HepG2 (cell line): ENCODE data around the gene RILPL1. TPM values are rescaled to one million over a fixed set of nuclear protein-coding genes. Genes with fewer than 3 reads are reported as not detected.
"Not testable (repeated sequence)": the region's sequence is repeated elsewhere in the genome, so short reads cannot be mapped to it uniquely, and the experiment has no call there.

Source experiments
- ATAC-seq: fragments of 200-7000 bp; cut with Tn5 transposase; 3 replicates; pipeline ENCODE4 v1.9.1; 2020; ENCODE audit warnings: mild to moderate bottlenecking, moderate library complexity
- BruUV-seq: library from RNA; stranded (reverse); fragments of 400-500 nt; replicated peaks from 2 replicates; lab custom pipeline; 2021; lab: Mats Ljungman, UMichigan
- CTCF ChIA-PET: fragments of 300-600 bp; formaldehyde crosslinking; extraction: SDS; loops from one replicate; lab custom pipeline; 2021; ENCODE audit warnings: low total read pairs, inconsistent platforms, low intra/inter-chr PET ratio; lab: Yijun Ruan, JAX
- POLR2A ChIA-PET: fragments of 350-600 bp; sonication (Branson Sonifier 250); formaldehyde crosslinking; loops from one replicate; lab custom pipeline; 2020; ENCODE audit warnings: antibody characterized with exemption, inconsistent platforms; lab: Yijun Ruan, JAX
- DNase-seq: peaks from one replicate; pipeline ENCODE4 v3.0.0-alpha.2; 2015; ENCODE audit warnings: low spot score
- FAIRE-seq: peaks from 3 replicates; lab custom pipeline; 2011; peaks lifted over from hg19 to GRCh38; lab: Jason Lieb, UNC
- H2AFZ ChIP-seq: one replicate; pipeline ENCODE4 v1.6.1; 2011; ENCODE audit warnings: low read length, inconsistent platforms
- H3K27ac ChIP-seq: fragments of 300-600 bp; 3 replicates; pipeline ENCODE4 v1.8.0; 2011; ENCODE audit warnings: mixed run types, mild to moderate bottlenecking, mixed read lengths, low read length, inconsistent platforms; ENCODE audit not compliant: insufficient read depth; ENCODE audit errors: extremely low read length
- H3K27me3 ChIP-seq, 2 experiments: fragments of 200-600 bp in 1 of 2; 2 replicates in 1 of 2; 3 replicates in 1 of 2; pipeline versions ENCODE4 v1.6.0 to v1.8.0; 2011; ENCODE audit warnings: low read length in 2 of 2, mild to moderate bottlenecking in 2 of 2, moderate library complexity in 2 of 2, inconsistent platforms in 1 of 2; ENCODE audit not compliant: insufficient read depth in 2 of 2, control insufficient read depth in 1 of 2
- H3K36me3 ChIP-seq, 2 experiments: fragments of 200-600 bp in 1 of 2; replicated peaks in 1 of 2; 2 replicates in 1 of 2; 3 replicates in 1 of 2; pipeline versions ENCODE4 v1.5.1 to v1.8.0; 2011; ENCODE audit warnings: low read length in 2 of 2, inconsistent platforms in 1 of 2; ENCODE audit not compliant: insufficient read depth in 2 of 2, control insufficient read depth in 1 of 2
- H3K4me1 ChIP-seq: 2 replicates; pipeline ENCODE4 v1.5.1; 2012; ENCODE audit warnings: low read length, inconsistent platforms; ENCODE audit not compliant: insufficient read depth
- H3K4me2 ChIP-seq: 2 replicates; pipeline ENCODE4 v1.6.0; 2011; ENCODE audit warnings: low read depth, low read length, inconsistent platforms
- H3K4me3 ChIP-seq, 3 experiments: fragments of 200-600 bp in 1 of 3; sonication (generic), shearing (Covaris generic) in 1 of 3; replicated peaks in 1 of 3; 2 replicates each; pipeline ENCODE4 v1.5.1; 2011 to 2016; ENCODE audit warnings: low read length in 3 of 3, inconsistent platforms in 2 of 3, low read depth in 2 of 3, mild to moderate bottlenecking in 2 of 3, control low read depth in 1 of 3, mixed read lengths in 1 of 3; ENCODE audit not compliant: insufficient read depth in 1 of 3
- H3K79me2 ChIP-seq: one replicate; pipeline ENCODE4 v1.6.1; 2011; ENCODE audit warnings: low read length, inconsistent platforms; ENCODE audit not compliant: insufficient read depth
- H3K9ac ChIP-seq: 2 replicates; pipeline ENCODE4 v1.6.0; 2011; ENCODE audit warnings: mild to moderate bottlenecking, low read depth, low read length, inconsistent platforms; ENCODE audit not compliant: insufficient read depth
- H3K9me3 ChIP-seq: 2 replicates; pipeline ENCODE4 v1.5.1; 2012; ENCODE audit warnings: mild to moderate bottlenecking, low read length
- H4K20me1 ChIP-seq: 2 replicates; pipeline ENCODE4 v1.6.0; 2011; ENCODE audit warnings: inconsistent platforms, mild to moderate bottlenecking, low read length, moderate library complexity; ENCODE audit not compliant: insufficient read depth
- ATF3 ChIP-seq: sonication (generic); formaldehyde crosslinking; IDR thresholded peaks from 2 replicates; pipeline ENCODE4 v1.4.0; 2020; ENCODE audit warnings: missing genetic modification reagents
- DMAP1 ChIP-seq: IDR thresholded peaks from 2 replicates; pipeline ENCODE4 v1.6.1; 2016
- EP300 ChIP-seq, 3 experiments: sonication (generic) in 1 of 3; formaldehyde crosslinking in 1 of 3; IDR thresholded peaks; 2 replicates each; pipeline versions ENCODE4 v1.5.1 to v1.6.1; 2011 to 2020; ENCODE audit warnings: low read depth in 2 of 3, low read length in 2 of 3, borderline replicate concordance in 1 of 3, improper control_type of control experiment in 1 of 3, mild to moderate bottlenecking in 1 of 3, missing genetic modification reagents in 1 of 3, moderate library complexity in 1 of 3
- FOXC1 ChIP-seq: sonication (generic); formaldehyde crosslinking; IDR thresholded peaks from 2 replicates; pipeline ENCODE4 v1.8.0; 2022; ENCODE audit warnings: mild to moderate bottlenecking, missing genetic modification reagents, borderline replicate concordance
- PAF1 ChIP-seq: IDR thresholded peaks from 2 replicates; pipeline ENCODE4 v1.6.1; 2016; ENCODE audit warnings: missing genetic modification reagents, missing compliant biosample characterization
- ZNF280D ChIP-seq: sonication (generic); formaldehyde crosslinking; IDR thresholded peaks from 2 replicates; pipeline ENCODE4 v1.5.1; 2020; ENCODE audit warnings: mild to moderate bottlenecking, missing genetic modification reagents
- ZNF75D ChIP-seq: sonication (generic); formaldehyde crosslinking; IDR thresholded peaks from 2 replicates; pipeline ENCODE4 v1.8.1; 2023; ENCODE audit warnings: missing genetic modification reagents, mild to moderate bottlenecking, borderline replicate concordance
- ZNF770 ChIP-seq: sonication (generic); formaldehyde crosslinking; IDR thresholded peaks from 2 replicates; pipeline ENCODE4 v1.5.0; 2020; ENCODE audit warnings: mild to moderate bottlenecking, missing genetic modification reagents
- ZNF883 ChIP-seq: sonication (generic); formaldehyde crosslinking; IDR thresholded peaks from 2 replicates; pipeline ENCODE4 v1.5.1; 2020; ENCODE audit warnings: mild to moderate bottlenecking, missing genetic modification reagents; ENCODE audit errors: not compliant biosample characterization
- WGBS: methylation state at CpG from one replicate; pipeline ENCODE4 v1.1.6; 2017; ENCODE audit warnings: low lambda C conversion rate; 5-methylcytosine and 5-hydroxymethylcytosine counted together
- in situ Hi-C: cut with HindIII; loops from 2 replicates; pipeline ENCODE4 v1.10.0; 2017; ENCODE audit warnings: low pct_unique_long_range_greater_than_20kb; ENCODE audit not compliant: extremely low pct_ligation_motif_present
- intact Hi-C: fragments of 100-400 bp; cut with micrococcal nuclease; formaldehyde crosslinking; loops from one replicate; pipeline ENCODE4 v1.10.0; 2022; ENCODE audit not compliant: unreplicated experiment
- polyA plus RNA-seq, 8 experiments: library from polyadenylated mRNA; depleted of rRNA in 3 of 8; stranded (reverse) in 7 of 8; unstranded in 1 of 8; fragments of >200 nt; fragmentation: Illumina TruSeq in 4 of 8; extraction: Trizol in 4 of 8; gene quantifications; 2 replicates each; pipeline versions ENCODE4 v1.2.1 to v1.2.3, GENCODE V29; 2011 to 2016; ENCODE audit warnings: low read depth in 4 of 8, missing spikeins in 1 of 8, mixed read lengths in 1 of 8; ENCODE audit not compliant: insufficient read depth in 1 of 8
- total RNA-seq, 5 experiments: library from RNA; depleted of rRNA; stranded (reverse); fragments of >200 nt; fragmentation: Illumina TruSeq; extraction: Trizol; gene quantifications; 2 replicates each; pipeline ENCODE4 v1.2.3, GENCODE V29; 2016; ENCODE audit warnings: low read depth in 1 of 5

The RILPL1 gene
- total and polyA plus RNA-seq, 2 of the 13 experiments (the other 11 are each of a cell fraction or from before 2014, with no cell fraction given): 5.8 to 28.4 TPM

GRCh38 chr12:123535952-123536351, 2.4 kb upstream of the RILPL1 start:
- H3K4me3 ChIP-seq, FAIRE-seq, in situ Hi-C loops, H3K9me3 ChIP-seq, ATAC-seq, BruUV-seq, H3K27me3 ChIP-seq, H2AFZ ChIP-seq, POLR2A ChIA-PET, H3K36me3 ChIP-seq, H3K4me2 ChIP-seq, CTCF ChIA-PET, DNase-seq, H3K27ac ChIP-seq, H4K20me1 ChIP-seq: not testable (repeated sequence)
- intact Hi-C loops: loop anchor here (2.0 kb wide), 1 partner anchor 35 kb away; no protein-coding TSS in a partner anchor
- TF ChIP-seq ZNF770: peak; percentile 5; the same call in 1 of the 2 replicates
- H3K4me1 ChIP-seq: peaks cover 50% of the 10 kb centered on the region
- 0 out of 2 replicates have a peak overlapping the region, but pooled peaks have one; percentile 4 for H3K9ac ChIP-seq
- peaks cover 16% of the 10 kb centered on the region for H3K79me2 ChIP-seq
- 45% methylated on average over 11 of the region's 11 CpGs for WGBS

- Histone ChIP-seq H3K9me3 (no peaks in the 10 kb centered on the region), H3K4me2 (peak overlapping the region; percentile 89), H4K20me1 (peaks cover 4% of the 10 kb centered on the region; the same call in 1 of the 2 replicates), H3K79me2 (peaks cover 18% of the 10 kb centered on the region), H3K4me3 (peak overlapping the region; percentile 61 to 93 (median 85)), H3K27ac (peak overlapping the region; percentile 76), H3K9ac (peak overlapping the region; percentile 89), H2AFZ (no peak overlapping the region), H3K4me1 (peaks cover 40% of the 10 kb centered on the region), H3K27me3 (no peaks in the 10 kb centered on the region), H3K36me3 (peaks cover 2 to 4% of the 10 kb centered on the region in 2 experiments; a peak in 1 of 5 replicates)
- FAIRE-seq (no peak), ATAC-seq (peak; percentile 51), DNase-seq (peak; percentile 27)
- ChIA-PET POLR2A (interaction anchor here (0.6 to 1.6 kb wide), 6 partner anchors 8 to 149 kb away, joined by 3 to 4 read pairs (median 4); partner anchors contain the start of gene KMT5A), CTCF (interaction anchor here (1.6 kb wide), 1 partner anchor 49 kb away, joined by 9 read pairs; no protein-coding TSS in a partner anchor)
- WGBS: 5% methylated on average over 20 of the region's 79 CpGs
- in situ Hi-C loops: loop anchor here (5.0 kb wide), 1 partner anchor 49 kb away; the partner anchor contains the start of gene TMED2
- intact Hi-C loops: no loop called here
- no TSS peak for BruUV-seq
- TF ChIP-seq FOXC1 (CRISPR knock-in tag): peak; percentile 94
- no peak for TF ChIP-seq PAF1 (CRISPR knock-in tag)
- TF ChIP-seq ATF3 (CRISPR knock-in tag): no peak
- TF ChIP-seq ZNF75D (CRISPR knock-in tag): no peak
- TF ChIP-seq EP300 (IDR thresholded peaks at IDR 0.05; ENCODE audit: low read depth in 2 of 2, low read length in 2 of 2): no peak
- 0 out of 2 replicates have a peak, but pooled peaks have one; percentile 24 for TF ChIP-seq EP300 (CRISPR knock-in tag; IDR thresholded peaks at IDR 0.05; ENCODE audit: borderline replicate concordance)
- peak; percentile 75 for TF ChIP-seq ZNF883 (CRISPR knock-in tag)
- TF ChIP-seq ZNF280D: peak; percentile 37; the same call in 1 of the 2 replicates
- peak; percentile 87 for TF ChIP-seq DMAP1 (CRISPR knock-in tag)
Measured at GRCh38 chr12:123532808-123533649, 490 bp downstream of the RILPL1 start.
